Activated CD8-positive, alpha-beta T cell treated with anti-CD3 and anti-CD28 coated beads for 36 hours (primary cell): Measurements from ENCODE around the gene COPS2. TPM values are rescaled to one million over a fixed set of nuclear protein-coding genes. Genes with fewer than 3 reads are reported as not detected.

Experiments
- ATAC-seq: fragments of 200-7000 bp; cut with Tn5 transposase; one replicate; pipeline ENCODE4 v1.10.0; 2021; ENCODE audit warnings: mild to moderate bottlenecking, moderate library complexity
- CTCF ChIA-PET: fragments of 350-600 bp; sonication (Branson Sonifier 250); formaldehyde crosslinking; loops from one replicate; lab custom pipeline; 2021; ENCODE audit warnings: antibody characterized with exemption; lab: Charles Lee
- POLR2A ChIA-PET: fragments of 350-600 bp; sonication (Branson Sonifier 250); formaldehyde crosslinking; loops from one replicate; lab custom pipeline; 2021; ENCODE audit warnings: antibody characterized with exemption; lab: Charles Lee
- DNase-seq: peaks from one replicate; pipeline ENCODE4 v3.0.0-alpha.2; 2020
- H3K27ac Mint-ChIP-seq: one replicate; pipeline ENCODE4 v1.8.0; 2021; ENCODE audit warnings: mild to moderate bottlenecking, mixed read lengths
- H3K27me3 Mint-ChIP-seq: one replicate; pipeline ENCODE4 v1.8.0; 2021; ENCODE audit warnings: mixed read lengths
- H3K36me3 Mint-ChIP-seq: one replicate; pipeline ENCODE4 v1.8.0; 2021; ENCODE audit warnings: low read depth, mixed read lengths
- H3K4me1 Mint-ChIP-seq: one replicate; pipeline ENCODE4 v1.8.0; 2021; ENCODE audit warnings: low read depth, mixed read lengths
- H3K4me3 Mint-ChIP-seq: one replicate; pipeline ENCODE4 v1.8.0; 2021; ENCODE audit warnings: mild to moderate bottlenecking, moderate library complexity, mixed read lengths
- H3K9me3 Mint-ChIP-seq: one replicate; pipeline ENCODE4 v1.8.0; 2021; ENCODE audit warnings: mixed read lengths
- intact Hi-C: fragments of 100-400 bp; cut with micrococcal nuclease; formaldehyde crosslinking; loops from one replicate; pipeline ENCODE4 v1.10.0; 2022
- total RNA-seq, 2 experiments: library from RNA; stranded (reverse); gene quantifications; one replicate each; pipeline ENCODE4 v1.2.3, GENCODE V29; 2021
- TF ChIP-seq, protein P1 (sequence below): fragments of 200-600 bp; IDR thresholded peaks from one replicate; pipeline ENCODE4 v1.8.0; 2022; ENCODE audit warnings: antibody characterized with exemption, mild to moderate bottlenecking

The COPS2 gene
- total RNA-seq, 2 experiments from 2014 or later: 85.0 to 85.8 TPM

DNA sequence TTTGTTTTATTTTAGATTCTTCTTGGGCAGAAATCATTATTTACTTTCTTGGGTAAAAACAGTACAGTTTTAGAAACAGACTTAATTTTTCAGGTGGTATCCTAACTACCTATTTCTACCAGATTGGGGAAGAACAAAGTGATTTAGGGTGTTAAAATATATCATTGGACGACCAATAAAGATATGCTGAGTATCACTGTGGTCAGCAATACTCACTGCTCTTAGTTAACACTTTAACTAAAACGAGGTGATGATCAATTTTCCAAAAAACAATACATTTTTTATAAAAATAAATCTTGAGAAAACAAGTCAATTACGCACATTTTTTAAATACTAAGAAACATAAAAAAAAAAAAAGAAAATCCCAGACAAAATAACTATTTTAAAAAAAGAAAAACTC, 3.6 kb downstream of the COPS2 start:
- TF ChIP-seq, protein P1, sequence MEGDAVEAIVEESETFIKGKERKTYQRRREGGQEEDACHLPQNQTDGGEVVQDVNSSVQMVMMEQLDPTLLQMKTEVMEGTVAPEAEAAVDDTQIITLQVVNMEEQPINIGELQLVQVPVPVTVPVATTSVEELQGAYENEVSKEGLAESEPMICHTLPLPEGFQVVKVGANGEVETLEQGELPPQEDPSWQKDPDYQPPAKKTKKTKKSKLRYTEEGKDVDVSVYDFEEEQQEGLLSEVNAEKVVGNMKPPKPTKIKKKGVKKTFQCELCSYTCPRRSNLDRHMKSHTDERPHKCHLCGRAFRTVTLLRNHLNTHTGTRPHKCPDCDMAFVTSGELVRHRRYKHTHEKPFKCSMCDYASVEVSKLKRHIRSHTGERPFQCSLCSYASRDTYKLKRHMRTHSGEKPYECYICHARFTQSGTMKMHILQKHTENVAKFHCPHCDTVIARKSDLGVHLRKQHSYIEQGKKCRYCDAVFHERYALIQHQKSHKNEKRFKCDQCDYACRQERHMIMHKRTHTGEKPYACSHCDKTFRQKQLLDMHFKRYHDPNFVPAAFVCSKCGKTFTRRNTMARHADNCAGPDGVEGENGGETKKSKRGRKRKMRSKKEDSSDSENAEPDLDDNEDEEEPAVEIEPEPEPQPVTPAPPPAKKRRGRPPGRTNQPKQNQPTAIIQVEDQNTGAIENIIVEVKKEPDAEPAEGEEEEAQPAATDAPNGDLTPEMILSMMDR: no peak
- Mint-ChIP-seq H3K27ac (no peak overlapping the region), H3K36me3 (peaks cover 9% of the 10 kb centered on the region), H3K4me1 (peaks cover 49% of the 10 kb centered on the region), H3K9me3 (no peaks in the 10 kb centered on the region), H3K27me3 (no peaks in the 10 kb centered on the region), H3K4me3 (no peak overlapping the region)
- ChIA-PET POLR2A (interaction anchor here (1.5 kb wide), 1 partner anchor 341 kb away, joined by 3 read pairs; the partner anchor contains the start of gene CEP152), CTCF (interaction anchor here (1.3 kb wide), 1 partner anchor 290 kb away, joined by 3 read pairs; no protein-coding TSS in a partner anchor)
- DNase-seq (no peak), ATAC-seq (no peak)
- intact Hi-C loops: no loop called here

DNA sequence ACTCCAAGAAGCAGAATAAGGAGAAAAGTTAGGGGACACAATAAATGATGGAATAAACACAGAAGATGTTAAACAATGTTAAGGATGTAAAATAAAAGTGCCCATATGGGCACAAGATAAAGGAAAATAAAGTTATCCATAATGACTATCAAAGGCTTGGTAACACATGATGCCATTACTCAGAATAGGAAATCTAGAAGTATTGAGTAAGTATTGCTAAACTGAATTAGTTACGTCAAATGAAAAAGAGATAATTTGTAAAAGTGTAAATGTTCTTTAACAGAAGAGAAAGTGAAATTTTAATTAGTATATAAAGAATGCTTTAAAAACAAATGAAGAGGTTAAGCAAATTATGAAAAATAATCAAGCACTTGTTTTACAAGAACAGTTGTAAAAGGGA, 6.7 kb downstream of the COPS2 start:
- Mint-ChIP-seq H3K9me3 (no peaks in the 10 kb centered on the region), H3K36me3 (peaks cover 9% of the 10 kb centered on the region), H3K27ac (peak overlapping the region; percentile 19), H3K4me1 (peaks cover 51% of the 10 kb centered on the region), H3K27me3 (no peaks in the 10 kb centered on the region), H3K4me3 (no peak overlapping the region)
- intact Hi-C loops: no loop called here
- ATAC-seq (no peak), DNase-seq (no peak)
- POLR2A ChIA-PET: no interaction called here
- CTCF ChIA-PET: interaction anchor here (2.6 kb wide), 1 partner anchor 287 kb away, joined by 12 read pairs; no protein-coding TSS in a partner anchor
- TF ChIP-seq, protein P1: no peak

DNA sequence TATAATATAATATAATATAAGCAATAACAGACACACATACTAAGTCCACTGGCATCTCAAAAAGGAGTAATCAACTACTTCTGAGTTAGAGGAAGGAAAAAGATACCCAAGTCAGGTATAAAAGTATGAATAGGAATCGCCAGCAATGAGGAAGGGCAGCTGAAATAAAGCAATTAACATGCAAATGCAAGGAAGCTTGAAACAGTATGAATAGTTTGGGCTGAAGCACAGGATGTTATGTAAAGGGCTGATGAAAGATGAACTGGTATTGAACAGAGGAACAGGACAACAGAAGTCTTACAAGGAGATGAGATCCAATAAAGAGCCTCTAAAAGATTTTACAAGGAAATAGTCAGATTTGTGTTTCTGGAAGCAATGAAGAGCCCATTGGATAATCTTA, 7.1 kb downstream of the COPS2 start:
- DNase-seq: no peak
- no peak overlapping the region for H3K4me3 Mint-ChIP-seq
- peaks cover 47% of the 10 kb centered on the region for H3K4me1 Mint-ChIP-seq
- peak overlapping the region; percentile 19 for H3K27ac Mint-ChIP-seq
- TF ChIP-seq, protein P1: no peak
- H3K27me3 Mint-ChIP-seq: no peaks in the 10 kb centered on the region
- H3K9me3 Mint-ChIP-seq: no peaks in the 10 kb centered on the region
- ChIA-PET CTCF (interaction anchor here (2.6 kb wide), 1 partner anchor 287 kb away, joined by 12 read pairs; no protein-coding TSS in a partner anchor), POLR2A (no interaction called here)
- peaks cover 11% of the 10 kb centered on the region for H3K36me3 Mint-ChIP-seq
- intact Hi-C loops: no loop called here
- ATAC-seq: no peak

DNA sequence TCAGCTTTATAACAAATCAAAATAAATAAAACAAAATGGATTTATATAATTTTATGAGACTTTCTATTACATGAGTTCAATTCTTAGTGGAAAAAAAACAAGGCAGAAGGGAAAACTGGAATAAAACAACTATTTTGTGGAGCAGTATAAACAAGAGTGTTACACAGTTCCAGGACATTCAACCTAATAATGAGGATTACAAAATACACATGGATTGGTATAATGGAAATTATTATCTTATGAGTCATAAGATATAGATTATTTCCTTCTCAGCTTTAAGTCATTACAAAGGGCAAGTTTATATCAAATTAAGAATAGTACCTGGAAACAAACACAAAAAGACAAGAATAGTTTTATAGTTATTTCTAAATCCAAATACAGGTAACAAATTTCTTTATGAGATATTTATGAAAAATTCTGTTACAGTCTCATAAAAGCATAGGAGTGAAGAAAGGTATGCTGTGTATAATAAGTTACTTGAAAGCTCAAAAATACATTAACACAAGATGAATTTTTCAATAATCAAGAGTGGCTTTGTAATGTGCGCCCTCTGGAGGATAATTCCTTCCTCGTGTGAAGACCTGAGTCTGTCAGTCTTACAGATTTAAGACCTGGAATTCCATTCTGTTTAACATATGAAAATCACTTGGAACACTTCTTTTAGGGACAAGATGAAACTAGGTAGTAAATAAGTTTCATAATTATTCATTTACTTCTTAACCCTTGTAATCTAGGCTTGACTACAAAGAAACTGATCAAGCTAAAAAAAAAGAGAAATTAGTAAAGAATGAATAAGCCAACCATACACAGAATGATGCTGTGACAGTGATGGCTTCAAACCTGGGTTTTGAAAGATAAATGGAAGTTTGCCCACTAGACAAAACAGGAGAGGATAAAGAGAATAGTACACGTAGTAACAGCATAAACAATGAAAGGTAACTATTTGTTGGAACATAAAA, 9.5 kb downstream of the COPS2 start:
- Mint-ChIP-seq H3K9me3 (no peaks in the 10 kb centered on the region), H3K36me3 (peaks cover 29% of the 10 kb centered on the region), H3K27ac (no peak overlapping the region), H3K4me1 (peaks cover 40% of the 10 kb centered on the region), H3K27me3 (no peaks in the 10 kb centered on the region), H3K4me3 (no peak overlapping the region)
- DNase-seq (peak; percentile 48), ATAC-seq (peak; percentile 24)
- CTCF ChIA-PET: interaction anchor here (0.7 to 3.2 kb wide), 25 partner anchors 9 to 335 kb away, joined by 3 to 30 read pairs (median 4); partner anchors contain the start of genes CEP152, COPS2, EID1 and GALK2
- TF ChIP-seq, protein P1: peak; percentile 58
- POLR2A ChIA-PET: interaction anchor here (1.7 to 2.1 kb wide), 2 partner anchors 18 to 99 kb away, joined by 5 to 6 read pairs; partner anchors contain the start of gene SECISBP2L
- intact Hi-C loops: no loop called here

DNA sequence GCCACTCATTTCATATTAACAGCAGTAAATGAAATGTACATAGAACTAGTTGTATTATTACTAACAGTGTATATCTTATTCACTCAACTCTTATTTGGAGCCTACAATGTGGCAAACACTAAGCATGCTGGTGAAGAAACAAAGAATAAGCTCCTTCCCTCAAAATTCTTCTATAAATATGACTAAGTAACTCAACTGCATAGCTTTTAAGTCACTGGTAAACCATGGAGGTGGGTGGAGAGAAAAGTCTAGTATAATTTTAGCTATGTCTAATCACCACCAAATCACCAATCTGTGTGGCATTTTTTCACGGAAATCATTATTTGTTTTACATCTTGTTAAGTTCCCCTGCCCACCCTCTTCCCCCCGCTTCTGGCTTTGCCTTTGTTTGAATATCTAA, 17.5 kb downstream of the COPS2 start:
- no peaks in the 10 kb centered on the region for H3K27me3 Mint-ChIP-seq
- H3K4me1 Mint-ChIP-seq: peaks cover 22% of the 10 kb centered on the region
- ATAC-seq: no peak
- peaks cover 43% of the 10 kb centered on the region for H3K36me3 Mint-ChIP-seq
- CTCF ChIA-PET: interaction anchor here (1.2 to 3.1 kb wide), 2 partner anchors 8 to 162 kb away, joined by 4 to 22 read pairs; no protein-coding TSS in a partner anchor
- H3K27ac Mint-ChIP-seq: no peak overlapping the region
- no peak for DNase-seq
- intact Hi-C loops: no loop called here
- TF ChIP-seq, protein P1: no peak
- no peak overlapping the region for H3K4me3 Mint-ChIP-seq
- POLR2A ChIA-PET: no interaction called here
- H3K9me3 Mint-ChIP-seq: no peaks in the 10 kb centered on the region
